MV-4-11 (cell line): ENCODE results near the gene CCDC127.
"Not testable (repeated sequence)": the region's sequence is repeated elsewhere in the genome, so short reads cannot be mapped to it uniquely, and the experiment has no call there.

Experiments used
- DNase-seq: peaks from one replicate; lab custom pipeline; 2025; lab: John Stamatoyannopoulos, UW

CCDC127 gene

DNA sequence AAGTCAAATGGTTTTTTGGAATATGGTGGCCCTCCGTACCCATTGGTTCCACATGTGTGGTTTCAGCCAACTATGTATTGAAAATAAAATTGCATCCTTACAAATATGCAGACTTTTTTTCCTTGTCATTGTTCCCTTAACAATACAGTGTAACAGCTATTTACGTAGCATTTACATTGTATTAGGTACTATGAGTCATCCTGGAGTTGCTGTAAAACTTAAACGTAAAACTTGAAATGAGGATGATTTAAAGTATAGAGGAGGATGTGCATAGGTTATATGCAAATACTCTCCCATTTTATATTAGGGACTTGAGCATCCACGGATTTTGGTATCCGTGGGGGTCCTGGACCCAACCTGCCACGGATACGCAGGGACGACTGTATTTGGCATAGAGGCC lies 16.5 kb upstream of the CCDC127 start:
- DNase-seq, result no peak

DNA sequence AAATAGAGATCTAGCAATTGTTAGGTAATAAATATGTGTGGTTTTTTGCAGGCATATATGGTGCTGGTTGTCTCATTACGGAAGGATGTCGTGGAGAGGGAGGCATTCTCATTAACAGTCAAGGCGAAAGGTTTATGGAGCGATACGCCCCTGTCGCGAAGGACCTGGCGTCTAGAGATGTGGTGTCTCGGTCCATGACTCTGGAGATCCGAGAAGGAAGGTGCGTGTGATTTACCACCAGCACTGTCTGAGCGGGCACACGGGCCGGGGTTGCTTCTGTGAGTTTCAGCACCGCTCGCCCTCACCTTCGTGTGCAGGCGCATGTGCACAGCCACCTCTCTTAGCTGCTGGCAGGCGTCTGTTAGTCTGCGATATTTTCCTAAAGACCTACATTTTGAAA lies 15.5 kb upstream of the CCDC127 start:
- DNase-seq, result not testable (repeated sequence)

DNA sequence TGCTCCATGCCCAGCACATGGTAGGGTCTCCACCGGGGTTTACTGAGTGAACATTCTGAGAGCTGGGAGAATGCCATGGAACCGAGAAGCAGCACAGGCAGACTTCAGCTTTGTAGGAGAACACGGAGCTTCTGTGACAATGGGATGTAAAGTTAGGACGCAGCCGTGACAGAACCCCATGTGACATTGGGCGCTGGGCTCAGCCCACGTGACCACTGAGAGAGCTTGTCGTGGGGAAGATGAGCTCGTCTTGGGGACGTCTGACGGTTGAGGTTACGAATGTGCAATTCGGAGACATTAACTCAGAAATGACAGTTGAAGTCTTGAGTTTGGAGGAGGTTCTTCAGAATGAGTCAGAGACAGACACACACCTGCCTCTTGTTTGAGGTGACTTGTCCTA lies 13.7 kb upstream of the CCDC127 start:
- DNase-seq, result no peak

DNA sequence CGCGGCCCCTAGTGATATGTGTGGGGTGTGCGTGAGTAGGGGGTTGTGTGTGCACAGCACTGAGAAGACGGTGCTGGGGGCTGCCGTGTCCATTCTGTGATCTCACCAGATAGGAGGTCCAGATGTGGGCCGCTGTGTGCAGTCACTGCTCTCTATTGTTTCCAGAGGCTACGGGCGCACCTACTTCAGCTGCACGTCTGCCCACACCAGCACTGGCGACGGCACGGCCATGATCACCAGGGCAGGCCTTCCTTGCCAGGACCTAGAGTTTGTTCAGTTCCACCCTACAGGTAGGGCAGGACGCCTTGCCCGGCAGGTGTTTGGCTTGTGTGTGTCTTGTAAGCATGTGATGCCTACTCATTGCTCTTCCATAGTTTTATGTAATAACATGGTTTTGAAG lies 12.8 kb upstream of the CCDC127 start:
- no peak for DNase-seq

DNA sequence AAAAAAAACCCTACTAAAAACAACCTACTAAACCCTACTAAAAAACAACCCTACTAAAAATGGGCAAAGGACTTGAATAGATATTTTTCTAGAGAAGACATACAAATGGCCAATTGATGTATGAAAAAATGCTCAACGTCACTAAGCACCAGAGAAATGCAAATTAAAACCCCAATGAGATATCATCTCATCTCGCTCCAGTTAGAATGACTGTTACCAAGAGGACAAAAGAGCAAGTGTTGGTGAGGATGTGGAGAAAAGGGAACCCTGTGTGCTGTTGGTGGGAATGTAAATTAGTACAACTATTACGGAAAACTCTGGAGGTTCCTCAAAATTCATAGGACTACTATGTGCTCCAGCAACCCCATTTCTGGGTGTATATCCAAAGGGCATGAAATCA lies 10.9 kb upstream of the CCDC127 start:
- no peak for DNase-seq

DNA sequence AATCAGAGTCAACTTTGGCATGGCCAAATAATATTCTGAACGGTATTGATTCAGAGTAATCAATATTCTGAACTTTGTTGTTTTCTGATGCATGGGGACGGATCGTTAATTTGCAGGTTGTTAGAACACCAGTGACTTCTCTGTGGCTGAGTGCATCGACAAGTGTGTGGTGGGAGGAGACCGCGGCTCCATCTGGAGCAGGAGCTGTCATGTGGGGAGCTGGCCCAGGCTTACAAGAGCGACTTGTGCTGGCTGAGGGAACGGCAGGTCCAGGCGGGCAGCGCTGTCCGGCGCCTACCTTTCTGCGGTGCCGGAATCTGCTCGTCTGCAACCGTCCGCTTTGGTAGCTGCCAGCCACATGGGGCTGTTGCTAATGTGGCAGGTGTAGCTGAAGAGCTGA lies 9.4 kb upstream of the CCDC127 start:
- DNase-seq, result not testable (repeated sequence)

DNA sequence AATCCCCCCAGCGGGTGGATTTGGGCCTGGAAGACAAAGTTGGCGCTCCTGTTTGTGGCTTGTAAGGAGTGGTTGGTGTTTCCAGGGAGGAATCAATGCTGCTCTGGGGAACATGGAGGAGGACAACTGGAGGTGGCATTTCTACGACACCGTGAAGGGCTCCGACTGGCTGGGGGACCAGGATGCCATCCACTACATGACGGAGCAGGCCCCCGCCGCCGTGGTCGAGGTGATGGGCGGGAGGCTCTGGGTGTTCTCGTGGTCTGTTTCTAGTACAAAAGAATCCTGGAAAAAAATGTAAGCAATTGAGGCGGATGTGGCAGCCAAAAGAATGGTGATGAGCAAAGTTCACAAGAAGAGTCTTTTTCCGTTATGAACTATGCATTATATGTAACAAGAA lies 7.4 kb upstream of the CCDC127 start:
- no peak for DNase-seq

DNA sequence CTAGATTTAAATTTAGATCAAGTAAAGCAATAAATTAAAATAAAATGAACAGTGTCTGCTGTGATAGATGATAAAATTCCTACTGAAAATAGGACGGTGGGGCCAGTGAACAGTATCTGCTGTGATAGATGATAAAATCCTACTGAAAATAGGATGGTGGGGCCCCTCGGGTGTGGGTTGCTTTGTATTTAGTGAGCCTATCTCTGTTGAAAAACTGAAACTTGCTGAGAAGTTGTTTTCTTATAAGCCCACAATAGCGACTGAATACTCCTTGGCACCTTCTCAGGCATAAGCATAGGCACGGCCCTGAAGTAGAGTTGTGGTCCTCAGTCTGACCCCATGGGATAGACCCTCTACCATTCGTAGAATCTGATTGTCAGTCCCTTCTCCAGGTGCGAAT lies 5.8 kb upstream of the CCDC127 start:
- DNase-seq, result no peak

DNA sequence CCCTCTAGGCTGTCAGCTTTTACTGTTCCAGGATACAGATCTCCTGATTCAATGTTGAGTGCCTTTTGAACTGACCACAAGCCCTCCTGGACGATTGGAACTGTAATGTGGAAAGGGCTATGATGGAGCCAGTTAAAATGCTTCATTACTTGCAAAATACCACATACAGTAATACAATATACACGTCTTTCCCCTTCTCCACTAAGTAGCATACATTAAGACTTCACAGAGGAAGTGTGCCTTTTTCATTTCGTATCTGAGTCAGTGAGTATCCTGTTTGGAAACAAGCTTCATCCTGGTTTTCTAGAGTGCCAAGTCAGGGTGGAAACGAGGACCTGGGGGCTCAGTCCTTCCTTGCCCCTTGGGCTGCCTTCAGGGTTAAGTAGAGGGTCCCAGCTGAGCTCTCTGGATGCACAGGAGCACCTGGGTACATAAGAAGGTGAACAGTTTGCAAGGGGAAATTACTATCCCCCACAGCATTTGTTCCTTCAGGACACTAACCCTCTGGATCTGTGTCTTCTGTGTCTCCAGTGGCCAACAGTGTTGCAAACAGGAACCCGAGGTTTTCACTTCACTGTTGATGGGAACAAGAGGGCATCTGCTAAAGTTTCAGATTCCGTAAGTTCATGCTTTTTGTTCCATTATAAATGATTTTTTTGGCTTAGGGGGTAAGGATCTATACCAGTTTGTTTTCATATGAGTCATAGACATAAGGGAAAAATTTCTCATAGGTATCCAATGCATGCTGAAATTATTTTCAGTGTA lies 5.2 kb upstream of the CCDC127 start:
- DNase-seq, result peak; percentile 32

DNA sequence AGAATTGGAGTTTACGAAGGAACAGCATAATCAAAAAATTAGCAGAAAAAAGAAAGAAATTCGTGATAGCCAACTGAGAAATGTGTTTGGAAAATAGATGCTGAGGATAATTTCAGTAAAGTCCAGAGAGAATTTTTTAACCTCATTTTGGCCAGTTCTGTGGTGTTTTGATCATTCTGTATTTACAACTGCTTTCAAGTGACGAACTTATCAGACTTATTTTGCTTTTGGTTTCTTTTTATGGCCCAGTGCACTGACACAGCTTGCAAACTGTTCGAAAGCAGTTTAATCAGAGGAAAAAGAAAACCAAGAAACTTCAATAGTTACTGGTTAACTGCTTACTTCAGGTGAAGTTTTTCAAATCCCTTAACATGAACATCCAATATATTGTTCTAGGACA lies 2.0 kb upstream of the CCDC127 start:
- DNase-seq, result no peak

DNA sequence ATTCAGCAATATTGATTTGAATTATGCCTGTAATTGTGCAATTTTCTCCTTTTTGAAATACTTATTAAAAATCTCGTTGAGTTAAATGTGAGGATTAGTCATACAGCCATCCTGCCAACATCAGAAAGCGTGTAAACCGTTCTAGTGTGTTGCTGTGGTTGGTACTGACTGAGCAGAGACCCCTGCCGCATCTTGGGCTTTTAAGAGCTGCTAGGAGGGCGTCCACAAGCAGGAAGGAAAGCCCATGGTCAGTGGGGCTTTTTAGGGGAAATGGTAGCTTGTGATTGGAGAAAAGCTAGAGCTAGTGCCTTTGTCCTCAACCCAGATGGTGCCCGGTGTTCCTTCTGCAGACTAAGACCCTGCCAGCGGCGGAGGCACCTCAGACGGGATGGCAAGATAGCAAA lies 1.5 kb upstream of the CCDC127 start:
- DNase-seq, result no peak

DNA sequence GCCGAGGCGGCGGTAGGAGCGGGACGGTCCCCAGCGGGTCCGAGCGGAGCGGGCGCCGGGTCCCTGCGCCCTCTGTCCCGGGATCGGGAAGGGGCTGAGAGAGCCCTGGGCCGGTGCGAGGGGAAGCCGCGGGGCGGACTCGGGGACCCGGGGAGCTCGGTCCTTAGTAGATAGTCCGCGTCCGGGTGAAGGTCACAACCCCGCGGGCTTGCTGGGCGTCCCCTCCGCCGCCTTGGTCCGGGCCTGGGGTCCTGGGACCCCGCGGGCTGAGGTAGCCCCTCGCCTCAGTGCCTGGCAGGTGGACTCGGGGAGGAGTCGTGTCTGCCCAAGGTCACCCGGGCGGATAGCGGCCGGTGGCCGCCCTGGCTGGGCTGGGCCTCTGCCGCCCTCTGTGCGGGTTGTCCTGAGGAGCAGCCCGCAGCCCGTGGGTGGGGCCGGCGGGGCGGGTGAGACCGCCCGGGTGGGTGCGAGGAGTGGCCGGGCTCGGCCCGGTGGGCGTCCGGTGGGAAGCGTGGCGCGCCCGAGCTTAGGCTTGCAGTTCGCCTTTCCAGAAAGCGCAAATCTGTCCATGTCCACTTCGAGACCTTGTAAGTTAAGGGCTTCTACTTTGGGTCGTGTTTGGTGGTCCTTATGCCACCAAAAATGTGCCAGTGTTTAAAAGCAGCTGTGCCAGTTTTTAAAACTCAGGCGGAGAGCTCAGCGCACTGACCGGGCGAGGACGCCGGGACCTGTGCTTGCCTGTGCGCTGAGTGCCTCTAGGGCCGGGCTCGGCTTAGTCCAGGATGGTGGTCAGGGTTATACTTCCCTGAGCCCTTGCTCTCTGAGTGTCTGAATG lies 721 bp upstream of the CCDC127 start:
- peak; percentile 30 for DNase-seq

DNA sequence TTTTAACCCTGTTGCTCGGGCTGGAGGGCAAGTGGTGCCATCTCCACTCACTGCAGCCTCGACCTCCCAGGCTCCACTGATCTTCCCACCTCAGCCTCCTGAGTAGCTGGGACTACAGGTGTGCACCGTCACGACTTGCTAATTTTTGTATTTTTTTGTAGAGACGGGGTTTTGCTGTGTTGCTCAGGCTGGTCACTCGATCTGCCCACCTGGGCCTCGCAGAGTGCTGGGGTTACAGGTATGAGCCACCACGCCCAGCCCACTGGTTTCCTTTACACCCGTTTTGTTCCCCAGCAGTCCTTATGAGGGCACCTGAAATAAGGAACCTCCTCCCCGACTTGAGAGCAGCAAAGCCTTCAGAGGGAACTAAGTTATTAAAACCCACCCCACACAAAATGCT lies 1.9 kb downstream of the CCDC127 start:
- DNase-seq, result not testable (repeated sequence)

DNA sequence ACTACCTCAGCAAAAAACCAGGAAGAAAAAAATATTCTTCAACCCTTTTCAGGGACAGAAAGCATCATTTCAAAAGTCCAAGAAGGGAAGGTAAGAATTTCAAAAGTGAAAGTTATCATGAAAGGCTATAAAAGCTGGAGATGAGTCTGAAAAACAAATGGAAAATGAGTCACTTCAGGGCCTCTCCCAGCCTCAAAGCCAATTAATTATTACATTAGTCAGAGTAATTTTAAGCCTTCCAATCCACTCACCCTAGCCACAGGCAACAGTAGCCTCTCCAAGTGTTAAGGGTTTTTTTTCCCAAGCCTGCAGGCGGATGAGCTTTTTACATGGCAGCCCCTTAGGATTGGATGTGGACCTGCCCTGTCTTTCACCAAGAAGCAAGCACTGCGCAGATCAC lies 2.7 kb downstream of the CCDC127 start:
- DNase-seq, result not testable (repeated sequence)

DNA sequence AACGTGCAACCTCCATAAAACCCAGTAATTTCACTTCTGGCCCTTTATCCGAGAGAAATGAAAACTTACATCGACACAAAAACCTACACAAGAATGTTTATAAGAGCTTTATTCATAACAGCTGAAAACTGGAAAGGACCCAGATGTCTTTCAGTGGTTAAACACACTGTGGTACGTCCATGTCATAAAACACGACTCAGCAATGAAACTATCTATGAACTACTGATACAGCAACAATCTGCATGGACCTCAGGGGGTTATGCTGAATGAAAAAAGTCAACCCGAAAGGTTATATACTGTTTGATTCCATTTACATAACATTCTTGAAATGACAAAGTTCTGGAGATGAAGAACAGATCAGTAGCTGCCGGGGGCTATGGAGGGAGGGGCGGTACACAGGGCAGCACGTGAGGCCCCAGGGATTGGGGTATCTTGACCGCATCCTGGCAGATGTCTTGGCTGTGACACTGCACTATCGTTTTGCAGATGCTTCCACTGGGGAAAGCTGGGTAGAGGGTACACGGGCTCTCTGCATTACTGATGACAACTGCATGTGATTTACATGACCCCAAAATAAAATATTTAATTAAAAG lies 4.1 kb downstream of the CCDC127 start:
- no peak for DNase-seq

DNA sequence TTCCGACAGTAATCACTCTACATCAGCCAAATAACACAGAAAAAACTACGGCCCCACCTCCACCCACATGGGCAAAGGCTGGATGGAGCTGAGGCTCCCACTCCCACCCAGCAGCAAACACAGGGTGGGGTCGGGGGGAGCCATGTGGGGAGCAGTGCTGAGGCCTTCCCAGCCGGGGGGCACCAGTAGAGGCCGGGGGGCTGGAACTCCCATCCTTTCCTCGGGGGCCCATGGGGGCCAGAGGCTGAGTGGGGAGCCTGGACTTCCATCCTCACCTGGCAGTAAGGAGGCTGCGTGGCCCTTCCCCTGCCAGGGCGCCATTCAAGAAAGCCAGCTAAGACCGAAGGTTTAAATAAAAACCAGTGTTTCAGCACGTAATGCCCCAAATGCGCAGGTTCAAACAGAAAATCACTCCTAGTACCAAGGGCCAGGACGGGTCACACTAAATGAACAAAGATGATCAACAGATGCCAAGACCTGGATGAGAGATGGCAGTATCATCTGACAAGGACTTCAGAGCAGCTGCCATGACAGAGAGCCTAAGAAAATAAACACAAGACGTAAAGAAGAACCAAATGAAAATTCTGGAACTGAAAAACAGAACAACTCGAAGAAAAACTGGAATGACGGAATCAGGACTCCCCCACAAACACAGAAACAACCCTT lies 9.4 kb downstream of the CCDC127 start:
- no peak for DNase-seq

DNA sequence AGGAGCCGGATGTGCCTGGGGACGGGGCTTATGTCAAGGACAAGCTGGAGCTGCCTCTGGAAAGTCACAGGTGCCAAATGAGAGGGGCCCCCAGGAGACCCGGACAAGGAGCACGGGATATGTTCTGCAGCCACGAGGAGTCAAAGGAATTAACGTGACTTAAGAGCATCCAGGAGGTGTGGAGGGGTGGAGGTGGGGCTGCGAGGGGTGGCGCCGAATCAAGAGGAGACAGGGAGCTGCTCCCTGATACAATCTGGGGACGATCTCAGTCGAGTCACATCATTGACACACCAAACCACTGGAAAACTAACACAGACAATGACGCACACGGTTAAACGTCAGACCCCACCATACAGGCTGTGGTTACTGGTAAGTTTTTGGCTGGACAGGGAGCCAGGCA lies 10.4 kb downstream of the CCDC127 start:
- DNase-seq, result no peak

DNA sequence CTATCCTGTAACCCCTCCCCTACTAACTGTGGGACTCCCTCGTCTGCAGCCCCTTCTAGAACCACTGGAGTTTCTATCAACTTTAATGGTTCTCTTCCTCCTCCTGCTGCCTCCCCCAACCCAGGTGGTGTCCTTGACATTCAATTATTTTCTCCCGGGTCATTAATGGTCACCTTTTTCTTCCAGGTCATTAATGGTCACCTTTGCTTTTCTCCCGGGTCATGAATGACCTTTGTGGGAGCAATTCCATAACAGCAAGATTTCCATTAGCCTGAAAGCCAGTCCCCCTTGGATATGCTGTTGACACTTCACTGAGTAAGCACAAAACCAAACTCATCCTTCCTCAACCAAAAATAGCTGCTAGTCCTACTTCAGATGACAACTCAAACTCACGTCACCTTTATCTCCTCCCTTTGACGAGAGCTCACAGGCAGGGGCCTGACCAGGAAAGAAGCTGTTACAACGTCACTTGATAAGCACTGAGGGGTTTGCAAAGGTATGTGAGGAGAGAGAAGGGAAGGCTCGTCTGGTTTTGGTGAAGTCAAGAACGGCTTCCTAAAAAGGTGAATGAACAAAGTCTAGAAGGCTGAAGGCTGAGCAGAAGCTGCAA lies 10.9 kb downstream of the CCDC127 start:
- no peak for DNase-seq

DNA sequence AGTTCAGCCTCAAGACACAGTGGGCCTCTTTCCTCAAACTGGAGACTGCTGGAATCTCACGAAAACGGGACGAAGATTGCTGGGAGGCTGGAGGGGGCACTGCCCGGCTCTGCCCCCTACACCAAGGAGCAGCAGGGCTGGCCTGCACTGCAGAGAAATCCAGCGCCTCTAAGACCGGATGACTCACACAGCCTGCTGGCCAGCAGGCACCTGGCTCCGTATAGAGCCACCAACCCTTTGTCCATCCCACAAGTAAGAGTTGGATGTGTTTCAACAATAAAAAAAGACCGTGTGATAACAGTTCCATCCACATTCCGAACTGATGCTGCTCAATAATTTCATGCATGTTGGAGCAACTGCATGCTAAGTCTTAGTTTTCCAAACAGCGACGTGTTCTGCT lies 11.5 kb downstream of the CCDC127 start:
- DNase-seq, result no peak

DNA sequence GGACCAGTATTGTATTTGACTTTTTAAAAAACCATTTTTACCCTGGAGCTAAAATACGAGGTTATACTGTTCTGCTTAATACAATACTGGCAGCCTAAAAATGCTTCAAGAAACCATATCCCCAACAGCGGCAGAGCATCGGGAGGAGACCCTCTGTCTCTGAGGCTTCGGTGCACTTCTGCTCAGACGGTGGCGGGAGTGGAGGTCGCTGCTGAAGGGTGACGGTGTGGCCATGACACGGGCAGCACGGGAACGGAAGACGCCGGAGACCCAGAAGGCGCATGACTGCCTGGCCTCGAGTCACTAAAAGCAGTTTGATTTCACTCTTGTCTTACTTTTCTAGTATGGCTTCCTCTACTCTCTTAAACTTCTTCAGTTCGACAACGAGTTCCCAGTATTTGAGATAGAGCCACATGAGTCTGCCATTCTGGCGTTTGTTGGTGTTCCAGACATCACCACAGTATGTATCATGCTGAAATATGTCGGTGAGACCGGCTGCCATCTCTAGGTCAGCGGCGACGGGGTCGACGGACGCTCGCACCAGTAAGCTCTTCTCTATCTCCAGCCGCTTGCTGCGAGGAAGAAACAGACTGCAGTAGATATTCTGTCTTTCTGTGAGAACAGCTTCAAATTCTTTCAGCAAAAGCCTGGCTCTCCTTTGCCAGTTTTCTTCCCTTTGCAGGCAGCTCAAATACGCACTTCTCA lies 12.8 kb downstream of the CCDC127 start:
- no peak for DNase-seq

DNA sequence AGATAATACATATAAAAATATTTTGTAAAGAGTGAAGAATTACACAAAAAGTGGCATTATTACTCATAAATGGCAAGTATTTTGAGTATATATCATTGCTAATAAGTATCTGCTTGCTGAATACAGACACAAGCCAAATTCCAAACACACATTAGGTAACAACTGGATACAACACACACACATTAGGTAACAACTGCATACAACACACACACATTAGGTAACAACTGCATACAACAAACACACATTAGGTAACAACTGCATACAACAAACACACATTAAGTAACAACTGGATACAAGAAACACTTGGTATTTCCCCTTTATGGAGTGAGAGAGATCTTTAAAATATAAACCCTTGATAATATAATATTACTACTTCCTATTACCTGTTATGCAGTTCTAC lies 13.5 kb downstream of the CCDC127 start:
- DNase-seq, result no peak

DNA sequence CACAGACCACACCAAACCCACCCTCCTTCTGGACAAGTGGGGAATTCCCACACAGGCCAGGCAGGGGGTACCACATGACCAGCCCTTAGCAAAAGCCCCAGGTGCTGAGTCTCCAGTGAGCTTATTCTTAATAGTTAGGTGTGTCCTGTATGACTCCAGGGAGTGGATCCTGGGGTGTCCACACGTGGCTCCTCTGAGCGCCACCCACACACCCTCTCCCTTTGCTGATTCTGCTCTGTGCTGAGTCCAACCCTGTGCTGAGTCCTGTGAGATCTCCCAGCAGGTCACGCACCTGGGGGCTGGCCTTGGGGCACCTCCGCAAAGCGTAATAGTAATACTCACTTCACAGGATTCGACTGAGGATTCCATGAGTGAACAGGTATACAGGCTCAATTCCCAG lies 14.0 kb downstream of the CCDC127 start:
- DNase-seq, result no peak
